Amygdala (tissue), 56 donors: ENCODE measurements around the gene PRSS53.
A peak's percentile ranks its signal among the peaks of the same experiment; 100 is the strongest.
"Not testable (repeated sequence)": the region's sequence is repeated elsewhere in the genome, so short reads cannot be mapped to it uniquely, and the experiment has no call there.

Source experiments
- DNase-seq, 56 donors: peaks; one replicate each; lab custom pipeline; 2025; lab: John Stamatoyannopoulos, UW

PRSS53 gene

GRCh38 chr16:31088459-31089183 lies at the start of gene PRSS53:
Gene PRSS53, minus strand, starts transcription at chr16:31088943. Its CDS starts 134 bp downstream, at chr16:31088809.
- DNase-seq: no peak

GRCh38 chr16:31136822-31137499 lies 48.2 kb upstream of the PRSS53 start:
- not testable (repeated sequence) for DNase-seq

GRCh38 chr16:31136287-31136662 lies 47.5 kb upstream of the PRSS53 start:
- DNase-seq: no peak

- no peak for DNase-seq
Observed at GRCh38 chr16:31135535-31136286, 47.0 kb upstream of the PRSS53 start, which contains the start of gene PRSS8. Gene PRSS8, minus strand, starts transcription at chr16:31135727. Its CDS starts 229 bp downstream, at chr16:31135498.

- no peak for DNase-seq
Observed at GRCh38 chr16:31134625-31135534, 46.1 kb upstream of the PRSS53 start.

- DNase-seq: peak in 2 of 56 donors; percentile 21 to 23
Observed at GRCh38 chr16:31134091-31134571, 45.4 kb upstream of the PRSS53 start.

GRCh38 chr16:31133046-31133501 lies 44.3 kb upstream of the PRSS53 start:
- DNase-seq: no peak

GRCh38 chr16:31132303-31132979 lies 43.7 kb upstream of the PRSS53 start:
- DNase-seq: no peak

GRCh38 chr16:31131841-31132271 lies 43.1 kb upstream of the PRSS53 start:
- no peak for DNase-seq

- no peak for DNase-seq
Observed at GRCh38 chr16:31131416-31131815, 42.7 kb upstream of the PRSS53 start.

GRCh38 chr16:31130899-31131298 lies 42.2 kb upstream of the PRSS53 start:
- no peak for DNase-seq

GRCh38 chr16:31130336-31130891 lies 41.7 kb upstream of the PRSS53 start:
- no peak for DNase-seq

- peak in 21 of 56 donors; percentile 5 to 67 (median 43) for DNase-seq
Observed at GRCh38 chr16:31129568-31130335, 41.0 kb upstream of the PRSS53 start.

- peak in 26 of 56 donors; percentile 11 to 61 (median 37) for DNase-seq
Observed at GRCh38 chr16:31128711-31129567, 40.2 kb upstream of the PRSS53 start.

- no peak for DNase-seq
Observed at GRCh38 chr16:31127182-31127581, 38.4 kb upstream of the PRSS53 start.

- DNase-seq: no peak
Observed at GRCh38 chr16:31125844-31126243, 37.1 kb upstream of the PRSS53 start.

GRCh38 chr16:31120129-31120528 lies 31.4 kb upstream of the PRSS53 start:
- no peak for DNase-seq
